Type B pancreatic cell (in vitro differentiated cells): Measurements from ENCODE around the gene SRD5A3. TPM values are rescaled to one million over a fixed set of nuclear protein-coding genes. Genes with fewer than 3 reads are reported as not detected.

Experiments
- DNase-seq: peaks from one replicate; pipeline ENCODE4 v3.0.0; 2021; ENCODE audit warnings: mixed read lengths; ENCODE audit not compliant: unreplicated experiment; ENCODE audit errors: extremely low spot score
- H3K27ac Mint-ChIP-seq: 2 replicates; pipeline ENCODE4 v1.8.0; 2021; ENCODE audit warnings: mild to moderate bottlenecking, mixed read lengths
- H3K27me3 Mint-ChIP-seq: 2 replicates; pipeline ENCODE4 v1.8.0; 2021; ENCODE audit warnings: mixed read lengths
- H3K36me3 Mint-ChIP-seq: 2 replicates; pipeline ENCODE4 v1.8.0; 2021; ENCODE audit warnings: mixed read lengths
- H3K4me1 Mint-ChIP-seq: one replicate; pipeline ENCODE4 v1.8.0; 2021; ENCODE audit warnings: mixed read lengths; ENCODE audit not compliant: unreplicated experiment
- H3K4me3 Mint-ChIP-seq: 2 replicates; pipeline ENCODE4 v1.8.0; 2021; ENCODE audit warnings: mild to moderate bottlenecking, mixed read lengths
- H3K9me3 Mint-ChIP-seq: 2 replicates; pipeline ENCODE4 v1.8.0; 2021; ENCODE audit warnings: mixed read lengths
- total RNA-seq: library from RNA; stranded (reverse); gene quantifications from 2 replicates; pipeline ENCODE4 v1.2.1, GENCODE V29; 2021; ENCODE audit warnings: low replicate concordance
- TF ChIP-seq, protein P1 (sequence below): fragments of 200-600 bp; sonication (generic); conservative IDR thresholded peaks from 2 replicates; pipeline ENCODE4 v1.5.0; 2021; ENCODE audit warnings: antibody characterized with exemption, mild to moderate bottlenecking

The SRD5A3 gene
- total RNA-seq, 1 donor from 2014 or later, result 25.7 TPM

GRCh38 chr4:55416176-55416575 is 70.1 kb downstream of the SRD5A3 start:
- Mint-ChIP-seq H3K4me3 (no peak overlapping the region), H3K4me1 (no peaks in the 10 kb centered on the region), H3K27me3 (no peaks in the 10 kb centered on the region), H3K36me3 (peaks cover 31% of the 10 kb centered on the region), H3K27ac (no peak overlapping the region), H3K9me3 (no peaks in the 10 kb centered on the region)
- no peak for DNase-seq
- TF ChIP-seq, protein P1, sequence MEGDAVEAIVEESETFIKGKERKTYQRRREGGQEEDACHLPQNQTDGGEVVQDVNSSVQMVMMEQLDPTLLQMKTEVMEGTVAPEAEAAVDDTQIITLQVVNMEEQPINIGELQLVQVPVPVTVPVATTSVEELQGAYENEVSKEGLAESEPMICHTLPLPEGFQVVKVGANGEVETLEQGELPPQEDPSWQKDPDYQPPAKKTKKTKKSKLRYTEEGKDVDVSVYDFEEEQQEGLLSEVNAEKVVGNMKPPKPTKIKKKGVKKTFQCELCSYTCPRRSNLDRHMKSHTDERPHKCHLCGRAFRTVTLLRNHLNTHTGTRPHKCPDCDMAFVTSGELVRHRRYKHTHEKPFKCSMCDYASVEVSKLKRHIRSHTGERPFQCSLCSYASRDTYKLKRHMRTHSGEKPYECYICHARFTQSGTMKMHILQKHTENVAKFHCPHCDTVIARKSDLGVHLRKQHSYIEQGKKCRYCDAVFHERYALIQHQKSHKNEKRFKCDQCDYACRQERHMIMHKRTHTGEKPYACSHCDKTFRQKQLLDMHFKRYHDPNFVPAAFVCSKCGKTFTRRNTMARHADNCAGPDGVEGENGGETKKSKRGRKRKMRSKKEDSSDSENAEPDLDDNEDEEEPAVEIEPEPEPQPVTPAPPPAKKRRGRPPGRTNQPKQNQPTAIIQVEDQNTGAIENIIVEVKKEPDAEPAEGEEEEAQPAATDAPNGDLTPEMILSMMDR, result no peak

Other genes starting within 250 kb of the SRD5A3 start
- gene KDR, start 220.6 kb upstream of the SRD5A3 start, total RNA-seq, result 5.7 and 5.9 TPM in 2 replicates
- gene TMEM165, start 49.7 kb downstream of the SRD5A3 start, total RNA-seq, result 69.2 and 96.0 TPM in 2 replicates
- gene CLOCK, start 200.7 kb downstream of the SRD5A3 start, total RNA-seq, result 11.8 and 17.5 TPM in 2 replicates
- gene PDCL2, start 246.0 kb downstream of the SRD5A3 start, total RNA-seq, result not detected in 2 replicates